HCT116 (cell line): ENCODE data around the gene GKN1.

ENCODE experiments used
- POLR2A ChIP-seq: IDR thresholded peaks from 2 replicates; pipeline ENCODE4 v1.7.0; 2011; ENCODE audit warnings: borderline replicate concordance; ENCODE audit not compliant: insufficient read depth, insufficient read length; ENCODE audit errors: extremely low read depth
- SP1 ChIP-seq: IDR thresholded peaks from 2 replicates; pipeline ENCODE4 v1.6.1; 2012; ENCODE audit warnings: low read depth
- ZNF274 ChIP-seq: fragments of 200-500 bp; sonication (Bioruptor generic); IDR thresholded peaks from 2 replicates; pipeline ENCODE4 v1.6.1; 2014; ENCODE audit warnings: mild to moderate bottlenecking, low read depth, low read length, inconsistent platforms
- TF ChIP-seq, protein P1 (sequence below): IDR thresholded peaks from 2 replicates; pipeline ENCODE4 v1.6.1; 2012; ENCODE audit warnings: low read depth
- TF ChIP-seq, protein P2 (sequence below), 3 experiments: fragments of 200-600 bp in 1 of 3; sonication (generic) in 1 of 3; IDR thresholded peaks in 2 of 3; conservative IDR thresholded peaks in 1 of 3; 2 replicates each; pipeline ENCODE4 v1.5.1; 2012 to 2017; ENCODE audit warnings: low read depth in 2 of 3, low read length in 2 of 3, antibody characterized with exemption in 1 of 3, borderline replicate concordance in 1 of 3, control low read depth in 1 of 3, mild to moderate bottlenecking in 1 of 3, mixed read lengths in 1 of 3, mixed run types in 1 of 3, moderate library complexity in 1 of 3; ENCODE audit not compliant: insufficient read depth in 1 of 3

DNA sequence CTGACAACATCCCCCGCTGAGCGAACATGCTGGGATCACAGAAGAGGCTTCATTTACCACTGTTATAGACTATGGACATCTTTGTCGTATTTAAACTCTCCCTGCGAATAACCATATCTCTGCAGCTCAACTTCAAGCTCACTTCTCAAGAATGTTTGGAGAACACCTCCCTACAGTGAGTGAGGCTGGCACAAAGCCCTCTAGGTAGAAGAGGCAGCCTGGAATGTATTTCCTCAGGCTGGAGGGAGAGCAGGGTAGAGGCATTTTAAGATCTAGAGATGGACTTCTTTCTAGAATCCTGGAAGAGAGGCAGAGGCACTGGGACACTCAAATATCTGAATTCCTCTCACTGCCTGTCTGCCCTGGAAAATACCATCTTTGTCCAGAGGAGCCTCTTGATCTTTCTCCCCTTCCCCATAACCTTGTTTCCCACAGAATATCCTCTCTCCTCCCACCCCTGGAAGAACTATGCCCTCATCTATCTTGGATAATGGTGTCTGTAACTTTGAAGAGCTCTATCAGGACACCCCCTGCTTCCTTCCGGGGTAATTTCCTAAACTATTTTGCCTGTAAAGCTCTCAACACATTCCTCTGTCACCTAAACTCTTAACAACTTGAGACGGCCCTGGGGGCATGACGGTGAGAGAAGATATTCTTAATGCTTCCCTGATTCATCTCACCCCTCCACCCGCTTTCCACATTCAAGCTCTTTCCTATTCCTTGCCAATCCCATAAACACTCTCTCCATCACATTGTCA is 36.2 kb downstream of the GKN1 start:
- TF ChIP-seq POLR2A, result no peak
- TF ChIP-seq, protein P1, sequence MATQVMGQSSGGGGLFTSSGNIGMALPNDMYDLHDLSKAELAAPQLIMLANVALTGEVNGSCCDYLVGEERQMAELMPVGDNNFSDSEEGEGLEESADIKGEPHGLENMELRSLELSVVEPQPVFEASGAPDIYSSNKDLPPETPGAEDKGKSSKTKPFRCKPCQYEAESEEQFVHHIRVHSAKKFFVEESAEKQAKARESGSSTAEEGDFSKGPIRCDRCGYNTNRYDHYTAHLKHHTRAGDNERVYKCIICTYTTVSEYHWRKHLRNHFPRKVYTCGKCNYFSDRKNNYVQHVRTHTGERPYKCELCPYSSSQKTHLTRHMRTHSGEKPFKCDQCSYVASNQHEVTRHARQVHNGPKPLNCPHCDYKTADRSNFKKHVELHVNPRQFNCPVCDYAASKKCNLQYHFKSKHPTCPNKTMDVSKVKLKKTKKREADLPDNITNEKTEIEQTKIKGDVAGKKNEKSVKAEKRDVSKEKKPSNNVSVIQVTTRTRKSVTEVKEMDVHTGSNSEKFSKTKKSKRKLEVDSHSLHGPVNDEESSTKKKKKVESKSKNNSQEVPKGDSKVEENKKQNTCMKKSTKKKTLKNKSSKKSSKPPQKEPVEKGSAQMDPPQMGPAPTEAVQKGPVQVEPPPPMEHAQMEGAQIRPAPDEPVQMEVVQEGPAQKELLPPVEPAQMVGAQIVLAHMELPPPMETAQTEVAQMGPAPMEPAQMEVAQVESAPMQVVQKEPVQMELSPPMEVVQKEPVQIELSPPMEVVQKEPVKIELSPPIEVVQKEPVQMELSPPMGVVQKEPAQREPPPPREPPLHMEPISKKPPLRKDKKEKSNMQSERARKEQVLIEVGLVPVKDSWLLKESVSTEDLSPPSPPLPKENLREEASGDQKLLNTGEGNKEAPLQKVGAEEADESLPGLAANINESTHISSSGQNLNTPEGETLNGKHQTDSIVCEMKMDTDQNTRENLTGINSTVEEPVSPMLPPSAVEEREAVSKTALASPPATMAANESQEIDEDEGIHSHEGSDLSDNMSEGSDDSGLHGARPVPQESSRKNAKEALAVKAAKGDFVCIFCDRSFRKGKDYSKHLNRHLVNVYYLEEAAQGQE, result no peak
- TF ChIP-seq, protein P2, sequence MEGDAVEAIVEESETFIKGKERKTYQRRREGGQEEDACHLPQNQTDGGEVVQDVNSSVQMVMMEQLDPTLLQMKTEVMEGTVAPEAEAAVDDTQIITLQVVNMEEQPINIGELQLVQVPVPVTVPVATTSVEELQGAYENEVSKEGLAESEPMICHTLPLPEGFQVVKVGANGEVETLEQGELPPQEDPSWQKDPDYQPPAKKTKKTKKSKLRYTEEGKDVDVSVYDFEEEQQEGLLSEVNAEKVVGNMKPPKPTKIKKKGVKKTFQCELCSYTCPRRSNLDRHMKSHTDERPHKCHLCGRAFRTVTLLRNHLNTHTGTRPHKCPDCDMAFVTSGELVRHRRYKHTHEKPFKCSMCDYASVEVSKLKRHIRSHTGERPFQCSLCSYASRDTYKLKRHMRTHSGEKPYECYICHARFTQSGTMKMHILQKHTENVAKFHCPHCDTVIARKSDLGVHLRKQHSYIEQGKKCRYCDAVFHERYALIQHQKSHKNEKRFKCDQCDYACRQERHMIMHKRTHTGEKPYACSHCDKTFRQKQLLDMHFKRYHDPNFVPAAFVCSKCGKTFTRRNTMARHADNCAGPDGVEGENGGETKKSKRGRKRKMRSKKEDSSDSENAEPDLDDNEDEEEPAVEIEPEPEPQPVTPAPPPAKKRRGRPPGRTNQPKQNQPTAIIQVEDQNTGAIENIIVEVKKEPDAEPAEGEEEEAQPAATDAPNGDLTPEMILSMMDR (IDR thresholded peaks at IDR 0.05 in 2 of 3, conservative IDR thresholded peaks at IDR 0.05 in 1 of 3; ENCODE audit: borderline replicate concordance in 1 of 3, insufficient read depth in 1 of 3, low read depth in 2 of 3, low read length in 2 of 3), result no peak
- TF ChIP-seq SP1, result no peak
- TF ChIP-seq ZNF274, result no peak
